ENCODE results near the gene RPRD1B.

GRCh38 chr20:38106461-38106860 lies 72.9 kb downstream of the RPRD1B start:
- no peak for TF ChIP-seq MYC (IDR thresholded peaks at IDR 0.05; ENCODE audit: low read depth, low read length)
- TF ChIP-seq CTCF (IDR thresholded peaks at IDR 0.05; ENCODE audit: low read depth, low read length), result no peak
- TF ChIP-seq POLR2A (IDR thresholded peaks at IDR 0.05; ENCODE audit: extremely low read depth, insufficient read length), result no peak
